DND-41 (cell line): ENCODE data around the gene ZDHHC14.

Experiments used
- ATAC-seq: fragments of 200-7000 bp; cut with Tn5 transposase; 3 replicates; pipeline ENCODE4 v1.9.1; 2021; ENCODE audit warnings: low read depth; ENCODE audit not compliant: insufficient read depth
- DNase-seq: peaks from one replicate; pipeline ENCODE4 v3.0.0-alpha.2; 2020
- H2AFZ ChIP-seq: 2 replicates; pipeline ENCODE4 v1.6.0; 2012; ENCODE audit warnings: low read depth, low read length
- H3K27ac ChIP-seq: 2 replicates; pipeline ENCODE4 v1.5.1; 2012; ENCODE audit warnings: low read length, inconsistent platforms
- H3K27me3 ChIP-seq: fragments of 200-600 bp; sonication (generic); 2 replicates; pipeline ENCODE4 v1.6.0; 2012; ENCODE audit warnings: low read length, mild to moderate bottlenecking, inconsistent platforms; ENCODE audit not compliant: insufficient read depth, poor library complexity
- H3K36me3 ChIP-seq: 2 replicates; pipeline ENCODE4 v1.5.1; 2012; ENCODE audit warnings: low read length, inconsistent platforms; ENCODE audit not compliant: insufficient read depth
- H3K4me1 ChIP-seq: 2 replicates; pipeline ENCODE4 v1.5.1; 2012; ENCODE audit warnings: mild to moderate bottlenecking, low read length; ENCODE audit not compliant: insufficient read depth
- H3K4me2 ChIP-seq: 2 replicates; pipeline ENCODE4 v1.6.0; 2012; ENCODE audit warnings: mild to moderate bottlenecking, moderate library complexity, low read length, inconsistent platforms; ENCODE audit not compliant: insufficient read depth
- H3K4me3 ChIP-seq, 2 experiments: fragments of 200-600 bp in 1 of 2; shearing (Covaris generic) in 1 of 2; 2 replicates each; pipeline ENCODE4 v1.5.1; 2012 to 2016; ENCODE audit warnings: inconsistent platforms in 2 of 2, low read length in 2 of 2, mild to moderate bottlenecking in 2 of 2, low read depth in 1 of 2, moderate library complexity in 1 of 2
- H3K79me2 ChIP-seq: 2 replicates; pipeline ENCODE4 v1.6.0; 2012; ENCODE audit warnings: low read length, inconsistent platforms; ENCODE audit not compliant: insufficient read depth
- H3K9ac ChIP-seq: 2 replicates; pipeline ENCODE4 v1.6.0; 2012; ENCODE audit warnings: low read depth, mild to moderate bottlenecking, inconsistent platforms, low read length, moderate library complexity
- H3K9me3 ChIP-seq: 2 replicates; pipeline ENCODE4 v1.5.1; 2012; ENCODE audit warnings: low read length, moderate library complexity, mild to moderate bottlenecking, inconsistent platforms; ENCODE audit not compliant: insufficient read depth, severe bottlenecking
- H4K20me1 ChIP-seq: 2 replicates; pipeline ENCODE4 v1.6.0; 2012; ENCODE audit warnings: low read length; ENCODE audit not compliant: insufficient read depth
- EZH2 ChIP-seq: IDR thresholded peaks from 3 replicates; pipeline ENCODE4 v1.6.1; 2012; ENCODE audit warnings: borderline replicate concordance, low read depth, mild to moderate bottlenecking, moderate library complexity, low read length, inconsistent platforms; ENCODE audit not compliant: severe bottlenecking
- TF ChIP-seq, protein P1 (sequence below): IDR thresholded peaks from 2 replicates; pipeline ENCODE4 v1.5.1; 2012; ENCODE audit warnings: borderline replicate concordance, low read length, moderate library complexity, mild to moderate bottlenecking; ENCODE audit not compliant: poor library complexity, severe bottlenecking; ENCODE audit errors: extremely low read depth

The ZDHHC14 gene

GRCh38 chr6:157637941-157638662, 257.1 kb downstream of the ZDHHC14 start:
- Histone ChIP-seq H3K9ac (no peak overlapping the region), H3K27me3 (peaks cover 12% of the 10 kb centered on the region), H3K4me3 (no peak overlapping the region), H3K9me3 (no peaks in the 10 kb centered on the region), H3K4me1 (no peaks in the 10 kb centered on the region), H3K27ac (no peak overlapping the region), H3K4me2 (no peak overlapping the region), H3K79me2 (no peaks in the 10 kb centered on the region), H2AFZ (no peak overlapping the region), H4K20me1 (no peaks in the 10 kb centered on the region), H3K36me3 (no peaks in the 10 kb centered on the region)
- no peak for DNase-seq
- no peak for ATAC-seq
- TF ChIP-seq, protein P1, sequence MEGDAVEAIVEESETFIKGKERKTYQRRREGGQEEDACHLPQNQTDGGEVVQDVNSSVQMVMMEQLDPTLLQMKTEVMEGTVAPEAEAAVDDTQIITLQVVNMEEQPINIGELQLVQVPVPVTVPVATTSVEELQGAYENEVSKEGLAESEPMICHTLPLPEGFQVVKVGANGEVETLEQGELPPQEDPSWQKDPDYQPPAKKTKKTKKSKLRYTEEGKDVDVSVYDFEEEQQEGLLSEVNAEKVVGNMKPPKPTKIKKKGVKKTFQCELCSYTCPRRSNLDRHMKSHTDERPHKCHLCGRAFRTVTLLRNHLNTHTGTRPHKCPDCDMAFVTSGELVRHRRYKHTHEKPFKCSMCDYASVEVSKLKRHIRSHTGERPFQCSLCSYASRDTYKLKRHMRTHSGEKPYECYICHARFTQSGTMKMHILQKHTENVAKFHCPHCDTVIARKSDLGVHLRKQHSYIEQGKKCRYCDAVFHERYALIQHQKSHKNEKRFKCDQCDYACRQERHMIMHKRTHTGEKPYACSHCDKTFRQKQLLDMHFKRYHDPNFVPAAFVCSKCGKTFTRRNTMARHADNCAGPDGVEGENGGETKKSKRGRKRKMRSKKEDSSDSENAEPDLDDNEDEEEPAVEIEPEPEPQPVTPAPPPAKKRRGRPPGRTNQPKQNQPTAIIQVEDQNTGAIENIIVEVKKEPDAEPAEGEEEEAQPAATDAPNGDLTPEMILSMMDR = no peak
- TF ChIP-seq EZH2 = no peak

- no peak overlapping the region for H3K4me2 ChIP-seq
- ATAC-seq = no peak
Observed at GRCh38 chr6:157638779-157639178, 257.8 kb downstream of the ZDHHC14 start.

GRCh38 chr6:157640746-157641451, 259.9 kb downstream of the ZDHHC14 start:
- no peak overlapping the region for H3K4me2 ChIP-seq
- H3K4me3 ChIP-seq = no peak overlapping the region
- TF ChIP-seq EZH2 = no peak
- TF ChIP-seq, protein P1 = no peak
- H2AFZ ChIP-seq = no peak overlapping the region
- ATAC-seq (no peak), DNase-seq (no peak)
- no peaks in the 10 kb centered on the region for H3K36me3 ChIP-seq
- H3K79me2 ChIP-seq = no peaks in the 10 kb centered on the region
- H3K9ac ChIP-seq = no peak overlapping the region
- H3K27ac ChIP-seq = no peak overlapping the region
- no peaks in the 10 kb centered on the region for H3K9me3 ChIP-seq
- no peaks in the 10 kb centered on the region for H3K4me1 ChIP-seq
- H4K20me1 ChIP-seq = no peaks in the 10 kb centered on the region
- H3K27me3 ChIP-seq = peaks cover 12% of the 10 kb centered on the region

More at GRCh38 chr6:157638779-157639178, 257.8 kb downstream of the ZDHHC14 start:
- Histone ChIP-seq H3K36me3 (no peaks in the 10 kb centered on the region), H3K9ac (no peak overlapping the region), H4K20me1 (no peaks in the 10 kb centered on the region), H3K79me2 (no peaks in the 10 kb centered on the region), H2AFZ (no peak overlapping the region), H3K27ac (no peak overlapping the region), H3K4me1 (no peaks in the 10 kb centered on the region), H3K27me3 (peaks cover 12% of the 10 kb centered on the region), H3K9me3 (no peaks in the 10 kb centered on the region), H3K4me3 (no peak overlapping the region)
- DNase-seq = no peak
- TF ChIP-seq, protein P1 = no peak
- TF ChIP-seq EZH2 = no peak
